ENCODE measurements around the gene VWA7.

Gene VWA7

DNA sequence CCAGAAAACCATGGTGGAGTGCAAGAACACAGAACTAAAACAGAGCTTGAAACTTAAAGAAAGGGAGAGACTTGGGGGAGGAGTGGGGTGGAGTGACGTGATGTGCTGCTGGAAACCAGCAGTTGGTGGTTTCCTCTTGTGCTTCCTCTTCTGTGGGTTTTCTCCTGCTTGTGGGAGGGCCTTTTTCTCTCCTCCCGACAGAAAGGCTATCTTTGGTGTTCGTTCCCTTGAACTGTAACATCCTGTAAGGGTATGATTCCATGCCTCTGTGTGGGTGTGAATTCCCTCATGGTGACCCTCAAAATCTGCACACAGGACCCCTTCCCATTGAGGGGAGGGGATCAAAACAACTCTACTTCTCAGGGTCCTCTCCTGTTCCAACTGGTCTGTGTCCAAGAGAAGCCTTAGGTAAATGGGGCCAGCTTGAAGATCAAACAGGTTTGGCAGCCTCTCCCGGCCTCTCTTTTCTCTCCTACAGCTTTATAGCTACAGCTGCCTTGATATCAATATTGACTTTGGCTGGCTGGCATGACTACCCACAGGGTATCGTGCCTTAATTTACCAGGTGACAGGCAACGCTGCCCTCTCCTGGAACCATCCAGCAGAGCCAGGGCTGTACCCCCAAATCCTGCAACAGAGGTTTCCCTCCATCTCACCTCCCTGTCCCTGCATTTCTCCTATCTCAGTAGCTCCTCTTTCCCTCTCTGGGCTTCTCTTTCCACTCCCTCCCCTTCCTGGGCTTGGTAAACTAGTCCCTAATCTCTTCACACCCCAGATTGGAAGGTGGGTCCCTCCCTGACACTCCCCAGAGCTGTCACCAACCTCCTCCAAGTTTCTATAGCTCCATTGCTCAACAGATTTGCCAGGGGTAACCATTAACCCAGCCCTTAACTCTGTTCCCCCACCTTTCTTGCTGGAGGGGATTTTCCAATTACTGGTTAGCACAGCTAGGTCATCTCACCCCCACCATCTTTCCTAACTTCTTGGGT lies 38.8 kb downstream of the VWA7 start (continued):
- TF ChIP-seq ZNF133 (tag by site-specific recombination; IDR thresholded peaks at IDR 0.05): no peak
- TF ChIP-seq KLF8 (tag by site-specific recombination; IDR thresholded peaks at IDR 0.05): peak; percentile 15; the same call in 1 of the 2 replicates
- no peak for TF ChIP-seq ZNF549 (tag by site-specific recombination; IDR thresholded peaks at IDR 0.05)
- TF ChIP-seq ZNF394 (tag by site-specific recombination; IDR thresholded peaks at IDR 0.05; ENCODE audit: borderline replicate concordance): peak; percentile 7; the same call in 1 of the 2 replicates
- TF ChIP-seq ZNF132 (tag by site-specific recombination; IDR thresholded peaks at IDR 0.05; ENCODE audit: borderline replicate concordance): no peak
- TF ChIP-seq ZNF366 (tag by site-specific recombination; conservative IDR thresholded peaks at IDR 0.05): peak; percentile 28; the same call in 1 of the 2 replicates
- TF ChIP-seq IKZF3 (tag by site-specific recombination; IDR thresholded peaks at IDR 0.05): peak; percentile 66; the same call in 1 of the 2 replicates
- TF ChIP-seq ZEB2 (tag by site-specific recombination; IDR thresholded peaks at IDR 0.05): peak; percentile 9; the same call in 1 of the 2 replicates
- peak; percentile 85 for TF ChIP-seq ZFHX2 (tag by site-specific recombination; conservative IDR thresholded peaks at IDR 0.05)
- TF ChIP-seq WT1 (tag by site-specific recombination; IDR thresholded peaks at IDR 0.05): peak; percentile 97
- no peak for TF ChIP-seq ZSCAN23 (tag by site-specific recombination; IDR thresholded peaks at IDR 0.05)
- no peak for TF ChIP-seq ZNF677 (tag by site-specific recombination; IDR thresholded peaks at IDR 0.05)
- no peak for TF ChIP-seq ZNF621 (tag by site-specific recombination; IDR thresholded peaks at IDR 0.05)
- no peak for TF ChIP-seq ZNF777 (tag by site-specific recombination; IDR thresholded peaks at IDR 0.05; ENCODE audit: borderline replicate concordance)
- TF ChIP-seq, protein P1, sequence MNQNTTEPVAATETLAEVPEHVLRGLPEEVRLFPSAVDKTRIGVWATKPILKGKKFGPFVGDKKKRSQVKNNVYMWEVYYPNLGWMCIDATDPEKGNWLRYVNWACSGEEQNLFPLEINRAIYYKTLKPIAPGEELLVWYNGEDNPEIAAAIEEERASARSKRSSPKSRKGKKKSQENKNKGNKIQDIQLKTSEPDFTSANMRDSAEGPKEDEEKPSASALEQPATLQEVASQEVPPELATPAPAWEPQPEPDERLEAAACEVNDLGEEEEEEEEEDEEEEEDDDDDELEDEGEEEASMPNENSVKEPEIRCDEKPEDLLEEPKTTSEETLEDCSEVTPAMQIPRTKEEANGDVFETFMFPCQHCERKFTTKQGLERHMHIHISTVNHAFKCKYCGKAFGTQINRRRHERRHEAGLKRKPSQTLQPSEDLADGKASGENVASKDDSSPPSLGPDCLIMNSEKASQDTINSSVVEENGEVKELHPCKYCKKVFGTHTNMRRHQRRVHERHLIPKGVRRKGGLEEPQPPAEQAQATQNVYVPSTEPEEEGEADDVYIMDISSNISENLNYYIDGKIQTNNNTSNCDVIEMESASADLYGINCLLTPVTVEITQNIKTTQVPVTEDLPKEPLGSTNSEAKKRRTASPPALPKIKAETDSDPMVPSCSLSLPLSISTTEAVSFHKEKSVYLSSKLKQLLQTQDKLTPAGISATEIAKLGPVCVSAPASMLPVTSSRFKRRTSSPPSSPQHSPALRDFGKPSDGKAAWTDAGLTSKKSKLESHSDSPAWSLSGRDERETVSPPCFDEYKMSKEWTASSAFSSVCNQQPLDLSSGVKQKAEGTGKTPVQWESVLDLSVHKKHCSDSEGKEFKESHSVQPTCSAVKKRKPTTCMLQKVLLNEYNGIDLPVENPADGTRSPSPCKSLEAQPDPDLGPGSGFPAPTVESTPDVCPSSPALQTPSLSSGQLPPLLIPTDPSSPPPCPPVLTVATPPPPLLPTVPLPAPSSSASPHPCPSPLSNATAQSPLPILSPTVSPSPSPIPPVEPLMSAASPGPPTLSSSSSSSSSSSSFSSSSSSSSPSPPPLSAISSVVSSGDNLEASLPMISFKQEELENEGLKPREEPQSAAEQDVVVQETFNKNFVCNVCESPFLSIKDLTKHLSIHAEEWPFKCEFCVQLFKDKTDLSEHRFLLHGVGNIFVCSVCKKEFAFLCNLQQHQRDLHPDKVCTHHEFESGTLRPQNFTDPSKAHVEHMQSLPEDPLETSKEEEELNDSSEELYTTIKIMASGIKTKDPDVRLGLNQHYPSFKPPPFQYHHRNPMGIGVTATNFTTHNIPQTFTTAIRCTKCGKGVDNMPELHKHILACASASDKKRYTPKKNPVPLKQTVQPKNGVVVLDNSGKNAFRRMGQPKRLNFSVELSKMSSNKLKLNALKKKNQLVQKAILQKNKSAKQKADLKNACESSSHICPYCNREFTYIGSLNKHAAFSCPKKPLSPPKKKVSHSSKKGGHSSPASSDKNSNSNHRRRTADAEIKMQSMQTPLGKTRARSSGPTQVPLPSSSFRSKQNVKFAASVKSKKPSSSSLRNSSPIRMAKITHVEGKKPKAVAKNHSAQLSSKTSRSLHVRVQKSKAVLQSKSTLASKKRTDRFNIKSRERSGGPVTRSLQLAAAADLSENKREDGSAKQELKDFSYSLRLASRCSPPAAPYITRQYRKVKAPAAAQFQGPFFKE (tag by site-specific recombination; IDR thresholded peaks at IDR 0.05; ENCODE audit: borderline replicate concordance): no peak
- TF ChIP-seq ZNF670 (tag by site-specific recombination; IDR thresholded peaks at IDR 0.05; ENCODE audit: low read depth): no peak
- no peak for TF ChIP-seq ZNF624 (tag by site-specific recombination; IDR thresholded peaks at IDR 0.05)
- no peak for TF ChIP-seq ZNF404 (tag by site-specific recombination; IDR thresholded peaks at IDR 0.05)
- no peak for TF ChIP-seq KLF7 (tag by site-specific recombination; IDR thresholded peaks at IDR 0.05; ENCODE audit: borderline replicate concordance)
- TF ChIP-seq, protein P2, sequence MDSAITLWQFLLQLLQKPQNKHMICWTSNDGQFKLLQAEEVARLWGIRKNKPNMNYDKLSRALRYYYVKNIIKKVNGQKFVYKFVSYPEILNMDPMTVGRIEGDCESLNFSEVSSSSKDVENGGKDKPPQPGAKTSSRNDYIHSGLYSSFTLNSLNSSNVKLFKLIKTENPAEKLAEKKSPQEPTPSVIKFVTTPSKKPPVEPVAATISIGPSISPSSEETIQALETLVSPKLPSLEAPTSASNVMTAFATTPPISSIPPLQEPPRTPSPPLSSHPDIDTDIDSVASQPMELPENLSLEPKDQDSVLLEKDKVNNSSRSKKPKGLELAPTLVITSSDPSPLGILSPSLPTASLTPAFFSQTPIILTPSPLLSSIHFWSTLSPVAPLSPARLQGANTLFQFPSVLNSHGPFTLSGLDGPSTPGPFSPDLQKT (IDR thresholded peaks at IDR 0.05; ENCODE audit: borderline replicate concordance, low read depth, low read length): no peak
- no peak for TF ChIP-seq ZNF776 (tag by site-specific recombination; IDR thresholded peaks at IDR 0.05; ENCODE audit: borderline replicate concordance)
- TF ChIP-seq ZNF10 (tag by site-specific recombination; IDR thresholded peaks at IDR 0.05): peak; percentile 90
- no peak for TF ChIP-seq HOXC10 (CRISPR knock-in tag; IDR thresholded peaks at IDR 0.05)
- no peak for TF ChIP-seq ZNF121 (tag by site-specific recombination; IDR thresholded peaks at IDR 0.05)
- TF ChIP-seq, protein P3, sequence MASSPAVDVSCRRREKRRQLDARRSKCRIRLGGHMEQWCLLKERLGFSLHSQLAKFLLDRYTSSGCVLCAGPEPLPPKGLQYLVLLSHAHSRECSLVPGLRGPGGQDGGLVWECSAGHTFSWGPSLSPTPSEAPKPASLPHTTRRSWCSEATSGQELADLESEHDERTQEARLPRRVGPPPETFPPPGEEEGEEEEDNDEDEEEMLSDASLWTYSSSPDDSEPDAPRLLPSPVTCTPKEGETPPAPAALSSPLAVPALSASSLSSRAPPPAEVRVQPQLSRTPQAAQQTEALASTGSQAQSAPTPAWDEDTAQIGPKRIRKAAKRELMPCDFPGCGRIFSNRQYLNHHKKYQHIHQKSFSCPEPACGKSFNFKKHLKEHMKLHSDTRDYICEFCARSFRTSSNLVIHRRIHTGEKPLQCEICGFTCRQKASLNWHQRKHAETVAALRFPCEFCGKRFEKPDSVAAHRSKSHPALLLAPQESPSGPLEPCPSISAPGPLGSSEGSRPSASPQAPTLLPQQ (tag by site-specific recombination; IDR thresholded peaks at IDR 0.05): peak; percentile 87
- TF ChIP-seq, protein P4, sequence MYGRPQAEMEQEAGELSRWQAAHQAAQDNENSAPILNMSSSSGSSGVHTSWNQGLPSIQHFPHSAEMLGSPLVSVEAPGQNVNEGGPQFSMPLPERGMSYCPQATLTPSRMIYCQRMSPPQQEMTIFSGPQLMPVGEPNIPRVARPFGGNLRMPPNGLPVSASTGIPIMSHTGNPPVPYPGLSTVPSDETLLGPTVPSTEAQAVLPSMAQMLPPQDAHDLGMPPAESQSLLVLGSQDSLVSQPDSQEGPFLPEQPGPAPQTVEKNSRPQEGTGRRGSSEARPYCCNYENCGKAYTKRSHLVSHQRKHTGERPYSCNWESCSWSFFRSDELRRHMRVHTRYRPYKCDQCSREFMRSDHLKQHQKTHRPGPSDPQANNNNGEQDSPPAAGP (tag by site-specific recombination; IDR thresholded peaks at IDR 0.05): no peak; the same call in none of the 2 replicates
- no peak for TF ChIP-seq ZNF610 (tag by site-specific recombination; IDR thresholded peaks at IDR 0.05; ENCODE audit: borderline replicate concordance)
- no peak for TF ChIP-seq GLI2 (tag by site-specific recombination; IDR thresholded peaks at IDR 0.05; ENCODE audit: borderline replicate concordance, low read depth)
- no peak for TF ChIP-seq ZNF350 (tag by site-specific recombination; IDR thresholded peaks at IDR 0.05)
- peak; percentile 82 for TF ChIP-seq SP2 (tag by site-specific recombination; IDR thresholded peaks at IDR 0.05)
- TF ChIP-seq ZBTB20 (tag by site-specific recombination; IDR thresholded peaks at IDR 0.05): no peak
